HUDEP-2 (cell line): ENCODE data around the gene COPZ1.
"Not testable (repeated sequence)": the region's sequence is repeated elsewhere in the genome, so short reads cannot be mapped to it uniquely, and the experiment has no call there.

Experiments used
- DNase-seq, 76 experiments: peaks; one replicate each; lab custom pipeline; 2025; ENCODE audit not compliant: unreplicated experiment in 76 of 76; lab: John Stamatoyannopoulos, UW

The COPZ1 gene

DNA sequence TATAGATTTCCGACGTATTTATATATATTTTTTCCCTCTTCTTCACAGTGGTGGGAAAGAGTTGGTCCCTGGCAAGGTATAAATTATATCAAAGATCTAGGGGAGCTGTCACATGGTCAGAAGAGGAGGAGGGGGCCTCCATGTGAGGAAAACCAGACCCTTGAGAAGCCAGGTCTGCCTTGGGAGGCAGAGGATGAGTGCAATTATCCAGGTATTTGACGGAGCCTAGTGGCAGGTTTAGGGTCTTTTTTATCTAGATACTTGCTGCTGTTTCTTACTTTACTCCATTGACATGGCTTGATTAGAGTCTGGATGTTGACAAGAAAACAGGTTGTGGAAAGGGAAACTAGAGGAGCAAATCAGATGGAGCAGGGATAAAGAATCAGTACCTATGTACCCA, 5.5 kb downstream of the COPZ1 start:
- DNase-seq: no peak

DNA sequence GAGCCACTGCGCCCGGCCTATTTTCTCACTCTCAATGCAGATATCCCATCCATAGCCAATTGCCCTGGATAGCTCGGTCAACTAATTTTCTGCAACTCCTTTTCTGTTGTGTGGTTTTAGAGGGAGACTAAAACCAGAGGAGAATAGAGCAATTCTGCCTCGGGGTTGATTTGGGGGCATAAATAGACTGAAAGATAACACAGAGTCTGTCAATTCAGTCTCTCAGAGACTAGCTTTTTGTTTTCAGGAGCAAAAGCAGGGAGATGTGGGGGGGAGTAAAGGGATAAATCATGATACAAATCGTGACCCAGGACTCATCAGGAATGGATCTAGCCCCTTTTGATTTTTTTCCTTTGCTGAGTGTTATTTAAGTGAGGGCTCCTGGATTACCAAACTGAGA, 6.5 kb downstream of the COPZ1 start:
- DNase-seq: no peak

DNA sequence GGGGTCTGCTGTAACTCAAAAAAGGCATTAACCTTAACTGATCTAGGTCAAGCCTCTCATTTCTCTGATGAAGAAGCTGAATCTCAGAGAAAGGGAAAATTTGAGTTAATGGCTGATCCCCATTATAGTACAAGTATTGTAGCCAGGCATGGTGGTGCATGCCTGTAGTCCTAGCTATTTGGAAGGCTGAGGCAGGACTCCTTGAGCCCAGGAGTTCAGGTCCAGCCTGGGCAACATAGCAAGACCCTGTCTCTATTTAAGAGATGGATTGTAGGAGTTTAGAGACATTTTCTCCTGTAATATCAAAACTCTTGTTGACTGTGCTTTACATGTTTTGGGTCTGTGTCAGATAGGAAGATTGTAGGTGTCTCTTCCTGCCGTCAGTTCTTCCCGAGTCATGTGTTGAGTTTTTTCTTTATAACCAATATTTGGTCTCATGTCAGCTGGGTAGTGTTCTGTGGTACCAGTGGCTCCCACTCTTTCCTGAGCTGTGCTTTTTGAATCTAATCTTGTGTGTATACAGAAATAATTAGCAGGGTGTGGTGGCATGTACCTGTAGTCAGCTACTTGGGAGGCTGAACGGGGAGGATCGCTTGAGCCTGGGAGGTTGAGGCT, 8.6 kb downstream of the COPZ1 start:
- DNase-seq: no peak

DNA sequence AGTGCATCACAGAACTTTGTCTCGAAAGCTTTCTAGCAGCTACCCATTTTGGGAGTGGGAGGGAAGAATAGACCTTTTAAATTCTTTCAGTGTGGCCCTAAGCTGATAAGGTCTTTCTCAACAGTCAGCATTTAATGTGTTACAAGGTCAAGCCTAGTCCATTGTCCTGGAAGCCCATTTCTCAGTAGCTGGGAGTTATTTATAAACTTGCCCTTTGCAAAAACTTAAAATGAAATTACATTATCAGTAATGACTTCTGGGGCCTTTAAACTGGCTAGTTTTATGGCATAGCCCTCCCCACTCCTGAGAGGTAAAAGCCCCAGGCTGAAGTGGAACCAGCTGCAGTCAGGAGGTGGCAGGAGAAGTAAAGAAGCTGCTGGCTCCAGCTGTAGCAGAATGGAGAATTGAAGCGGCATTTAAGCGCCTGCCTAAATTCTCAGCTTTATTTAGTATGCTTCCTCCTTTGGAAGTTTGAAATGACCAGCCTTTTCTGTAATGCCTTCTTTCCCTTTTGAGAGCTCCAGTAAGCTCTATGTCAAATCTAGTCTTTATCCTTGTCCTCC, 12.4 kb downstream of the COPZ1 start:
- peak in 13 of 76 experiments; percentile 4 to 42 (median 18) for DNase-seq

DNA sequence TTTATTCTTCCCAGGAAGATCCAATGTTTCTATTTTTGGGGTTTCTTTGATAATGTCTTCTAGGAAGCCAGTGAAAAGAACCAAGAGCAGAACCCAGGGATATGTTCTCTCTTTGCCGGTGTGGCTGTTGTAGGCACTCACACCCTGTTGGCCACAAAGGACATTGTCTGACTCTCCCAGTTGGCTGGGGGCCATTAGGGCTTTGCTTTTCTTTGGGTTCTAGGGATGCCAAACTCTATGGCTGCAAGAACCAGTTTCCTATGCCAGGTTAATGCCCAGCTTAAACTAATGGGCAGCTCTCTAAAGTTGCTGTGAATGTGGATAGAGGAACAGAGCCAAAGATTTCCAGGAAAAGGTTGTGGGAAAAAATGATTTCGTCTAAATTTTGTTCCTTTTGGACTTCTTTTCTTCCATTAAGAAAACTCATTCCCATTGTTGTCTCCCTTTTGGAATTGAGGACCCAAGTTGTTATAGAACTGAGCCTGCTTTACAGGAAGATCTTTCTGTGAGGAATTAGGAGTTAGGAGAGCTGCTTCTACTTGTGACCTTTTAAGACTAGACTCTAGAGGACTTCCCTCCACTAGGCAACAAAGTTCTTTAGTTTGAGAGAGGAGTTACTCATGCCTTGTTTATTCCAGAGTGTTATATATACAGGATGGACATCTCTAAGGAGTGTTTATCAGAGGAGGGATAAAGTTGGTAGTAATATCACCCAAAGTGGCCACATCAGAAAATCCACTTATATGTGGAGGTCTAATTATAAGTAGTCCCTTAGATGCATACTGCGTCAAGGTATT, 13.1 kb downstream of the COPZ1 start:
- DNase-seq: peak in 28 of 76 experiments; percentile 4 to 35 (median 12)

DNA sequence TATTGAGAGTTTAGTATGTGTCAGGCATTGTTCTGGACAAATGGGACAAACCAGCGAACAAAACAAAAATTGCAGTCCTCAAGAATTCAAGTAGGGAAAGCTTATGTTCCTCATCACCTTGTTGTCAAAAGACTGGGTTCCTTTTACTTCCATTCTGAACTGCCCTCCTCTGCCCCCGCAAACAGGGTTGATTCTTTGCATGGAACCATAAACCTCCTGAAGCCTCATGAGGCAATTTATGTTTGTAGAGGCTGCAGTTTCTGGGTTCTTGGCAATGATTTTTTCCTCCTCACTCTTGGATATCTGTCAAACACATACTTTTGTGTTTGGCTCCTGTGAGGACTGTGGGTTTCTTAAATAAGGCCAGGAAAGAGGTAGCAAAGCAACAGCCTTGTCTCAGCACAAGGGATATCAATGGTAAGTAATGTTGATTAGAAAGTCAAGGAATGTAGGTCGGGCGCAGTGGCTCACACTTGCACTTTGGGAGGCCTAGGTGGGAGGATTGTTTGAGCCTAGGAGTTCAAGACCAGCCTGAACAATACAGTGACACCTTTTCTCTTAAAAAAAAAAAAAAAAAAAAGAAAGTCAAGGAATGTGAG, 13.9 kb downstream of the COPZ1 start:
- DNase-seq: no peak

DNA sequence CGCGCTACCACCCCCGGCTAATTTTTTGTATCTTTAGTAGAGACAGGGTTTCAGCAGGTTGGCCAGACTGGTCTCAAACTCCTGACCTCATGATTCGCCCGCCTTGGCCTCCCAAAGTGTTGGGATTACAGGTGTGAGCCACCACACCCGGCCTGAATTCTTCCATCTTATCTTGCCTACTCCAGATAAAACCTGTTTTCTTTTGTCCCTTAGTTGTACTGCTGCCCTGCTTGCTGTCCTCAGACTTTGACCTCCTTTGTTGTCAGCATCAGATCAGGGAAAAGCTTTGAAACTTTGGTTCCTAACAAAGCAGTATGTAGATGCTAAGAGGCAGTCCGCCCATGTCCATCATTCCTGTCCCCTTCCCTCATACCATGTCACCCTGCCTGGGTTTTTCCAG, 15.9 kb downstream of the COPZ1 start:
- DNase-seq: no peak

DNA sequence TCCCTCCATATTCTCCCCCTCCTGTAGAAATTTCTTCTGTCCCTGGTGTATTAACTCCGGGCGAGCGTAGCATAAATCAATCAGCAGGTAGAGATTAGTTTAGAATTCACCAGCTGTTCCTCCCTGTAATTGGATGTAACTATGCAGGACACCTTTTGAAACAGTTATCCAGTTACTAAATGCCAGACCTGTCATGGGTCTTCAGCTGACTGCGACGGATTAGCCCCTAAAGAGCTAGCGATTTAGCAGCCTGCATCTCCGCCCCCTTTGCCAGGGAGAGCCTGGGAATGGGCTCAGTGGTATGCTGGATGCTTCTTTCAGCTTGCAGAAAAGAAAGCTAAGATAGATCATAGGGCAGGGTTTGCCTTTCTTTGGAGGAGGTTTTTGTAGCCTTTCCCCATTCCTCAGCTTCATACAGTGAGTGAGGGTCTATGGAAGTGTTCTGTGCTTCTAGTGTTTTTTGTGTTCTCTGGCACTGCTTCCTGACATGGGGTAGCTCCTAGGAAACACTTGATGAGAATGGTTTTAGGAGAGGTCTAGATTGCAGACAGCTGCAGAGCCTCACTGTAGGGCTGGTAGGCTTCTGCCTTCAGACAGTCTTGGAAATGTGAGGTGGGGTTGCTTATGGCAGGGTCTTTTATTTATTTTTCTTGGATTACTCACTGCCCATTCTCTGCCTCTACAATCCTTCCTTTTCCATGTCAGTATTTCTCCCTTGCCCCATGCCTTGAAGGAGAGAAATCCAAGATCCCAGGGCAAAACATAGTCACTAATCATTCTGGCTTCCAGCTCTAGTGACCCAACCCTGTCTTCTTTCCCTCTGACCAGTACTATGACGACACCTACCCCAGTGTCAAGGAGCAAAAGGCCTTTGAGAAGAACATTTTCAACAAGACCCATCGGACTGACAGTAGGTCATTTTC, 16.7 kb downstream of the COPZ1 start:
- DNase-seq: no peak

DNA sequence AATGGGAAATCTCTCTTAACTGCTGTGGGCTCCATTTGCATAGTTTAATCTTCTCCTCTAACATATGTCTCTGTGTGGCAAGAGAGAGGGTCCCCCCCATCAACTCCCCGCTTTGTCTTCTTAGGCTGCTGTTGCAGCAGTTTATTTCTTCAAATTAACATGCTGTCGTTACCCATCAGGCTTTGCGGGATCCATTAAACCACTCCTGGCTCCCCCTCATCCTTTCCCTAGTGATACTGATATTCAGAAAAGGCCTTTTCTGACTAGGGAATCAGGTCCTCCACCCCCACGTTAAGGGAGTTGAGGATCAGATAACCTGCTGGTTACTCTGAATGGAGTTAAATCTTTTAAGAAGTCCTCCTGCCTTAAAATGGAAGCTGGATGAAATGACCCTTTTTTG, 24.1 kb downstream of the COPZ1 start:
- no peak for DNase-seq

DNA sequence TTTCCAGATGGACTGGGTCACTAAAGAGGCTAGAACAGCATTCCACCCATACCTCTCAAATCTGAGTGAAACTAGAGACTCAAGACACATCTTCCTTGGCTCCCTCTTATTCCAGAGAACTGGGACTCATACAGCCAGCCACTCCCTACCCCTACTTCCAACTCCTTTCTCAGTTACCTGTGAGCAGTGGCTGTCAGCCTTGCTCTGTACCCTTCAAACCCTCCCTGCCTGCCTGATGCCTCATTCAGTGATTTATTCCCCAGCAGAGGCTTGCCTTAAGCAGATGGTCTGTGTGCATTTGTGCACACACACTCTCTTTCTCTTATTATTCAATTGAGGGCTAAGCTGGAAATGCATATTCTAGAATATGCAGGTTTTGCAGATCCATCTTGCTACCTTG, 24.7 kb downstream of the COPZ1 start:
- no peak for DNase-seq

DNA sequence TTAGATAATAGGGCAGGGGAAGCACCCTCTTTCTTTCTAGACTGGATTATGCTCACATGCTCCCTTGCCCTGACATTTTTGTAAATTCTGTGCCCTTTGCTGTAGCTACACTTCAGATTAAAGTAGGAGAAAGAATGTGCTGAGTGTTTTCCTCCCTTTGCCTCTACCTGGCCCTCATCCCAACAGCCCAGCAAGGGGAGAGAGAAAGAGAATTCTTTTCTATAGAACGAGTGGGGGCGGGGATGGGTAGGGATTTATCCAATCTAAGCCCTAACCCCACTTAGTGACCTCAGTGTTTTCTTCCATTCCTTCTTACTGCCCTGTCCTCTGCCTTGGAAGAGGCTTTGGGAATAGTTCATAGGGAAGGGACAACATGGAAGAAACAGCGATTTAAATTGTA, 25.8 kb downstream of the COPZ1 start:
- no peak for DNase-seq

DNA sequence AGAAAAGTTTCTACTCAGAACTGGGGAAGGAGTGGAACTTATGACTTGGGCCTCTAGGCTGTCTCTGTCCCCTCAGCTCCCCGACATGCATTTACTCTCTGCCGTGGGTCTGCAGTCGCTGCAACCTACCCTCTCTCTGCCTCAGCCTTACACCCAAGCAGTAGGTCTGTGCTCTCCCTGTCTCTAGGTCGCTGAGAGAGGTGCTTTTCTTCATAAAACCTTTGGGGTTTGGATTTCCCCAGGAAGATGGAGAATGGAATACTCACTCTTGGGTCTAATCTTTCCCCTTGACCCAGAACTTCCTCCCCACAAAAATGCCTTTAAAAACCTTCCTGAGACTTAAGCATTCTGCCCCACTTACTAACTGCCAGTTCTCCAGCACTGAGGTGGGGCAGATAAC, 26.4 kb downstream of the COPZ1 start:
- no peak for DNase-seq

DNA sequence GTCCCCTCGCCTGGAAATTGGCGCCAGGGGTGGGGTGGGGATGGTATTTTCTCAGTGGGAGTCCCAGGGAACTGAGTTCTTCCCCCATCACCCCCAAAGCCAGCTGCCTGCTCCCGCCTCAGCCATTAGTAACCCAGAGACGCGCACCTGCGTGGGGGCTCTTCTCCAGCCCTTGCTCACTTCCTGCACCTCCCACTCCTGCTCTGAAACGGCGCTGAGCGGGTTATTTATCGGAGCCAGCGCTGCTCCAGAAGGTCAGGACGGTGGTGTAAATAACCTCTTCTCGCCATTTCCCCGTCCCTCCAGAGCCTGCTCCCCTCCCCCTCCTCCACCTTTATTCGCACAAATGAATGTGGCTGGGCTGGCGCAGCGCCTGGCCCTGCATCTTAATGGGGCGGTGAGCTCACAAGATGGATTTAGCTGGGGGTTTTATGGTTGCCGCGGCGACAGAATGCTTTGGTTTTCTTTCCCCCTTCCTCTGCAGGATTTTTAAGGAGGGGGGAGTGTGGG, 27.1 kb downstream of the COPZ1 start:
- no peak for DNase-seq

DNA sequence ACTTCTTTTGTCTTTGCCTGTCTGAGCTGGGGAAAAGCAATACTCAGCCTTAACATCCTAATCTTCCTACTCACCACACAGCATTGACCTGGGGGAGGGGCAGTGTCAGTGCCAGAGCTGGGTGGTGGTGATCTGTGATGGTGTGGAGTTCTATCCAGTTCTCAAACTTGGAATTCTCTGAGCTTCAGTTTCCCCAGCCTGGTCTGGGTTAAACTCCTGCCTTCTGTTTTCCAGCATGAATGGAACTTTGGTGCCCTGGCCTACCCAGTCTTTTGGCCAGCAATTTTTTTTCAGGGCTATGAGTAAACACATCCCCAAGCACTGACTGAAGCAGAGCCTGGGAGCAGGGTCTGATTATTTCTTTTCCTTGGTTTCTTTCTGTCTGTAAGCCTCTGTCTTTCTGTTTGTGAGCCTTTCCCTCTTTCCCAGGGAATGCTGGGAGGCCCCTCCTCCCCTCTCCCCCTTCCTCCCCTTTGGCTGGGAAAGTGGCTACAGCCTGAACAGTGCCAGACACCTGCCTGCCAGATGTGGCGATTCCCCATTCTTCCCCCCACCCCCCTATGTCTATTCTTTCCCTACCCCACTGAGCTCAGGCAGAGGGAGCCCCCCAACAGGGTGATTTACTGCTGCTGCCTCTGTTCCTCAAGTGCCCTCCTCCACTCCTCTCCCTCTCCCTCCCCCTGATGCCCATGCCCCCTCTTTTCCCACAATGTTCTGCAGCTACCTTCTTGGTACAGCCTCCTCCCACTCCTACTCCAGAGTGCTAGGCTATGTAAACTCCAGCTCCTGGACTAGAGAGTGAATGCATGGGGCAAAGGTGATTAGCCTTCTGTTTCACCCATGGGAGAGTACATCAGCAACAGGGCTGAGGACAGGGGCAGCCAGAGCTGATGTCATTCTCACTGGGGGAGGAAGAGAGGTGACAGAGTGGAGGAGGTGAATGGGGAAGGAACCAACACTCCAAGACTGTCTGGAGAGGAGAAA, 28.3 kb downstream of the COPZ1 start:
- DNase-seq: peak in 2 of 76 experiments; percentile 8 to 14

DNA sequence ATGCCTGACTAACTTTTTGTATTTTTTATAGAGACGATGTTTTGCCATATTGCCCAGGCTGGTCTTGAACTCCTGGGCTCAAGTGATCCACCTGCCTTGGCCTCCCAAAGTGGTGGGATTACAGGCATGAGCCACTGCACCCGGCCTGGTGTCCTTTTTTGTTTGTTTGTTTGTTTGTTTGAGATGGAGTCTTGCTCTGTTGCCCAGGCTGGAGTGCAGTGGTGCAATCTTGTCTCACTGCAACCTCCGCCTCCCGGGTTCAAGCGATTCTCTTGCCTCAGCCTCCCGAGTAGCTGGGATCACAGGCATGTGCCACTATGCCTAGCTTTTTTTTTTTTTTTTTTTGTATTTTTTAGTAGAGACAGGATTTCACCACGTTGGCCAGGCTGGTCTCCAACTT, 29.3 kb downstream of the COPZ1 start:
- DNase-seq: not testable (repeated sequence)

DNA sequence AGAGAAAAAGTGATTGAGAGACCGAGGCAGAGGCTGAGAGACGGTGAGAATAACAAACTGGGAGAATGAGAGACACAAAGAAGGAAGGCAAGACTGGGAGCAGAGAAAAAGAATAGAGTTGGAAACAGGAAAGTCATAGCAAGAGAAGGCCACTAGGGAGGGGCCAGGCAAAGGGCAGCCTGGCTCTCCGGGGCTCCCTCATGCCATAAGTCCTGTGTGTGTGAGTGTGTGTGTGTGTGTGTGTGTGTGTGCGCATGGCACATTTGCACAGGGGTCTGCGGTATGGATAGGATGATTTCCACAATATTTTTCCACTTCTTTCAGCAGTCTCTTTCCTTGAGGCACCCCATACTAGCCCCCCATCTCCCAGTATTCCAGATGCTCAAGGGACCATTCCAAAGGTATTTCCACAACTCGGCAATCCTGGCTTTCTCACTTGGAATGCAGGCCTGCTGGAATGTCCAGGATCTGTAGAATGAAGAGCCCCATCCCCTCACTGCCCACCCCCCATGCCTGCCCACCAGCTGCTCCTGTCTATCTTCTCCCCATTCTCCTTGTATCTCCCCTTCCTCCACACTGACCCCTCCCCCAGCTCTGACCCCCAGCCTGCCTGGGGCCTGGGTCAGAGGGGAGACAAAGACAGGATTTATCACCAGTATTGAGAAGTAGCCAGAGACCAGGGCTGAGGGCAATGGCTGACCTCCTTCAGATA, 30.3 kb downstream of the COPZ1 start:
- DNase-seq: no peak

DNA sequence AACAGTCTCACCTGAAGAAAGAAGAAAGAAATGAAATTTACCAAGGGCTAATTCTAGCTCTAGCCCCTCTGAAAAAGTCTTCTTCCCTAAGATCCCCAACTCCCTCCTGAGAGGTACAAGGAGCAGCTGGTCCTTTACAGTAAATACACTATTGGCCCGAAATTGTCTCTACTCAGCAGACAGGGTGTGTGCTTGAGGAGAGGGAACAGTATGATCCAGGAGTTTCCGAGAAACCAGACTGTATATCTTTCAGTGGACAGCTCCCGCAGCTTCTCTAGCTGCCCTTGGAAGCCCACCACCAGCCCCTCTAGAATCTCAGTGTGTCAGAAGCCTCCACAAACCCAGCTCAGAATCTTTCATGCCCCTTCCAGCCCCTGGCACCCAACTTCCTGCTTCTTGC, 31.3 kb downstream of the COPZ1 start:
- DNase-seq: no peak

DNA sequence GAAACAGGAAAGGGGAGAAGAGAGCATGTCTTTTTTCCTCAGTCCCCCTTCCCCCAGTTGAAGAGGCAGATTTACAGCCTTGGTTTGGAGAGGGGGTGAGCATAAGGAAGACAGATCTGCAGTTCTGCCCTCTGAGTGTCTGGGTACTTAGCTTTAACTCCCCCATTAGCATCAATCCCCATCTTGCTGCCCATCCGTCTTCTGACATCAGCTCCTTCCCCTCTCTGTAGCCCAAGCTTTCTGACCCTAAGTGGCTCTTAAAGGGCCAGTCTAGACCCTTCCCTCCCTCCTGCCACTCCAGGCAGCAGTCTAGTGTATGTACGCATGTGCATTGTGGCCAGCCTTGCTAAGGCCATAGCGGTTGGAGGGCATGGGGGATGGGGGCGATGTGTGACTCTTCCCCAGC, 32.0 kb downstream of the COPZ1 start:
- DNase-seq: no peak
